ENCODE data around the gene DNAH14. TPM values are rescaled to one million over a fixed set of nuclear protein-coding genes. Genes with fewer than 3 reads are reported as not detected.
A peak's percentile ranks its signal among the peaks of the same experiment; 100 is the strongest.

The DNAH14 gene
- total and polyA plus RNA-seq, 9 of the 15 experiments (the other 6 are each of a cell fraction or from before 2014, with no cell fraction given): 58.4 to 142 (median 98.4) TPM

DNA sequence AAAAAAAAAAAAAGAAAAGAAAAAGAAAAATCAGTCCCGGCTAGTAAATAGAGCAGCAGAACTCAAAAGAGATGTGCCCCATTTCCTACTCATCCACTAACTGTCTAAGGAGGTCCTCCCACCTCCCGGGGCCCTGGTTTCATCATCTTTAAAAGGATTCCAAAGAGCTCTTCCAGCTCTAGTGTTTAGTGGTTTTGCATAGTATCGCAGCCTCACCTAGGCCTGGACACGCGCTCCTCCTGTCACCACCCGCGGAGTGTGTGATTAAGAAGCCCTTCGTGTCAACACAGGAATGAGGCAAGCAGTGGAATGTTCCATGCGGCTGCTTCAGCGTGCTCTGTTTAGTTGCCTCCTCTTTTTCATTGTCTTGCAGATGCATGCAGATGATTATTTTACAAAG, 449.4 kb downstream of the DNAH14 start (continued):
- TF ChIP-seq, protein P1, sequence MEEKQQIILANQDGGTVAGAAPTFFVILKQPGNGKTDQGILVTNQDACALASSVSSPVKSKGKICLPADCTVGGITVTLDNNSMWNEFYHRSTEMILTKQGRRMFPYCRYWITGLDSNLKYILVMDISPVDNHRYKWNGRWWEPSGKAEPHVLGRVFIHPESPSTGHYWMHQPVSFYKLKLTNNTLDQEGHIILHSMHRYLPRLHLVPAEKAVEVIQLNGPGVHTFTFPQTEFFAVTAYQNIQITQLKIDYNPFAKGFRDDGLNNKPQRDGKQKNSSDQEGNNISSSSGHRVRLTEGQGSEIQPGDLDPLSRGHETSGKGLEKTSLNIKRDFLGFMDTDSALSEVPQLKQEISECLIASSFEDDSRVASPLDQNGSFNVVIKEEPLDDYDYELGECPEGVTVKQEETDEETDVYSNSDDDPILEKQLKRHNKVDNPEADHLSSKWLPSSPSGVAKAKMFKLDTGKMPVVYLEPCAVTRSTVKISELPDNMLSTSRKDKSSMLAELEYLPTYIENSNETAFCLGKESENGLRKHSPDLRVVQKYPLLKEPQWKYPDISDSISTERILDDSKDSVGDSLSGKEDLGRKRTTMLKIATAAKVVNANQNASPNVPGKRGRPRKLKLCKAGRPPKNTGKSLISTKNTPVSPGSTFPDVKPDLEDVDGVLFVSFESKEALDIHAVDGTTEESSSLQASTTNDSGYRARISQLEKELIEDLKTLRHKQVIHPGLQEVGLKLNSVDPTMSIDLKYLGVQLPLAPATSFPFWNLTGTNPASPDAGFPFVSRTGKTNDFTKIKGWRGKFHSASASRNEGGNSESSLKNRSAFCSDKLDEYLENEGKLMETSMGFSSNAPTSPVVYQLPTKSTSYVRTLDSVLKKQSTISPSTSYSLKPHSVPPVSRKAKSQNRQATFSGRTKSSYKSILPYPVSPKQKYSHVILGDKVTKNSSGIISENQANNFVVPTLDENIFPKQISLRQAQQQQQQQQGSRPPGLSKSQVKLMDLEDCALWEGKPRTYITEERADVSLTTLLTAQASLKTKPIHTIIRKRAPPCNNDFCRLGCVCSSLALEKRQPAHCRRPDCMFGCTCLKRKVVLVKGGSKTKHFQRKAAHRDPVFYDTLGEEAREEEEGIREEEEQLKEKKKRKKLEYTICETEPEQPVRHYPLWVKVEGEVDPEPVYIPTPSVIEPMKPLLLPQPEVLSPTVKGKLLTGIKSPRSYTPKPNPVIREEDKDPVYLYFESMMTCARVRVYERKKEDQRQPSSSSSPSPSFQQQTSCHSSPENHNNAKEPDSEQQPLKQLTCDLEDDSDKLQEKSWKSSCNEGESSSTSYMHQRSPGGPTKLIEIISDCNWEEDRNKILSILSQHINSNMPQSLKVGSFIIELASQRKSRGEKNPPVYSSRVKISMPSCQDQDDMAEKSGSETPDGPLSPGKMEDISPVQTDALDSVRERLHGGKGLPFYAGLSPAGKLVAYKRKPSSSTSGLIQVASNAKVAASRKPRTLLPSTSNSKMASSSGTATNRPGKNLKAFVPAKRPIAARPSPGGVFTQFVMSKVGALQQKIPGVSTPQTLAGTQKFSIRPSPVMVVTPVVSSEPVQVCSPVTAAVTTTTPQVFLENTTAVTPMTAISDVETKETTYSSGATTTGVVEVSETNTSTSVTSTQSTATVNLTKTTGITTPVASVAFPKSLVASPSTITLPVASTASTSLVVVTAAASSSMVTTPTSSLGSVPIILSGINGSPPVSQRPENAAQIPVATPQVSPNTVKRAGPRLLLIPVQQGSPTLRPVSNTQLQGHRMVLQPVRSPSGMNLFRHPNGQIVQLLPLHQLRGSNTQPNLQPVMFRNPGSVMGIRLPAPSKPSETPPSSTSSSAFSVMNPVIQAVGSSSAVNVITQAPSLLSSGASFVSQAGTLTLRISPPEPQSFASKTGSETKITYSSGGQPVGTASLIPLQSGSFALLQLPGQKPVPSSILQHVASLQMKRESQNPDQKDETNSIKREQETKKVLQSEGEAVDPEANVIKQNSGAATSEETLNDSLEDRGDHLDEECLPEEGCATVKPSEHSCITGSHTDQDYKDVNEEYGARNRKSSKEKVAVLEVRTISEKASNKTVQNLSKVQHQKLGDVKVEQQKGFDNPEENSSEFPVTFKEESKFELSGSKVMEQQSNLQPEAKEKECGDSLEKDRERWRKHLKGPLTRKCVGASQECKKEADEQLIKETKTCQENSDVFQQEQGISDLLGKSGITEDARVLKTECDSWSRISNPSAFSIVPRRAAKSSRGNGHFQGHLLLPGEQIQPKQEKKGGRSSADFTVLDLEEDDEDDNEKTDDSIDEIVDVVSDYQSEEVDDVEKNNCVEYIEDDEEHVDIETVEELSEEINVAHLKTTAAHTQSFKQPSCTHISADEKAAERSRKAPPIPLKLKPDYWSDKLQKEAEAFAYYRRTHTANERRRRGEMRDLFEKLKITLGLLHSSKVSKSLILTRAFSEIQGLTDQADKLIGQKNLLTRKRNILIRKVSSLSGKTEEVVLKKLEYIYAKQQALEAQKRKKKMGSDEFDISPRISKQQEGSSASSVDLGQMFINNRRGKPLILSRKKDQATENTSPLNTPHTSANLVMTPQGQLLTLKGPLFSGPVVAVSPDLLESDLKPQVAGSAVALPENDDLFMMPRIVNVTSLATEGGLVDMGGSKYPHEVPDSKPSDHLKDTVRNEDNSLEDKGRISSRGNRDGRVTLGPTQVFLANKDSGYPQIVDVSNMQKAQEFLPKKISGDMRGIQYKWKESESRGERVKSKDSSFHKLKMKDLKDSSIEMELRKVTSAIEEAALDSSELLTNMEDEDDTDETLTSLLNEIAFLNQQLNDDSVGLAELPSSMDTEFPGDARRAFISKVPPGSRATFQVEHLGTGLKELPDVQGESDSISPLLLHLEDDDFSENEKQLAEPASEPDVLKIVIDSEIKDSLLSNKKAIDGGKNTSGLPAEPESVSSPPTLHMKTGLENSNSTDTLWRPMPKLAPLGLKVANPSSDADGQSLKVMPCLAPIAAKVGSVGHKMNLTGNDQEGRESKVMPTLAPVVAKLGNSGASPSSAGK (IDR thresholded peaks at IDR 0.05): peak; percentile 27; the same call in 1 of the 2 replicates
- peak; percentile 53 for TF ChIP-seq PRDM10 (IDR thresholded peaks at IDR 0.05; ENCODE audit: partially characterized antibody)
- TF ChIP-seq, protein P2, sequence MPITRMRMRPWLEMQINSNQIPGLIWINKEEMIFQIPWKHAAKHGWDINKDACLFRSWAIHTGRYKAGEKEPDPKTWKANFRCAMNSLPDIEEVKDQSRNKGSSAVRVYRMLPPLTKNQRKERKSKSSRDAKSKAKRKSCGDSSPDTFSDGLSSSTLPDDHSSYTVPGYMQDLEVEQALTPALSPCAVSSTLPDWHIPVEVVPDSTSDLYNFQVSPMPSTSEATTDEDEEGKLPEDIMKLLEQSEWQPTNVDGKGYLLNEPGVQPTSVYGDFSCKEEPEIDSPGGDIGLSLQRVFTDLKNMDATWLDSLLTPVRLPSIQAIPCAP (CRISPR knock-in tag; IDR thresholded peaks at IDR 0.05; ENCODE audit: borderline replicate concordance): no peak
- no peak for TF ChIP-seq MNT (conservative IDR thresholded peaks at IDR 0.05)
- no peak for TF ChIP-seq MCM5 (IDR thresholded peaks at IDR 0.05; ENCODE audit: low read depth)
- no peak for TF ChIP-seq NFYB (IDR thresholded peaks at IDR 0.05; ENCODE audit: extremely low read depth, insufficient read length)
- no peak for TF ChIP-seq THRAP3 (IDR thresholded peaks at IDR 0.05; ENCODE audit: borderline replicate concordance)
- no peak for TF ChIP-seq BMI1 (IDR thresholded peaks at IDR 0.05; ENCODE audit: low read length)

Data from K562 (cell line).